Mesenchymal stem cell (in vitro differentiated cells and primary cell): ENCODE measurements around the gene VWA8.

Source experiments
- DNase-seq: peaks from one replicate; pipeline ENCODE4 v3.0.0-alpha.2; 2013
- H2AFZ ChIP-seq: one replicate; pipeline ENCODE4 v1.6.1; 2013; ENCODE audit warnings: low read depth, mild to moderate bottlenecking, control low read depth, inconsistent platforms, low read length, moderate library complexity
- H2AK5ac ChIP-seq: 2 replicates; pipeline ENCODE4 v1.6.1; 2013; ENCODE audit warnings: low read length, moderate library complexity, mild to moderate bottlenecking, inconsistent platforms; ENCODE audit not compliant: severe bottlenecking
- H2BK120ac ChIP-seq: one replicate; pipeline ENCODE4 v1.6.1; 2013; ENCODE audit warnings: low read depth, mild to moderate bottlenecking, inconsistent platforms, low read length, moderate library complexity
- H2BK12ac ChIP-seq, 2 experiments: one replicate each; pipeline ENCODE4 v1.6.1; 2013; ENCODE audit warnings: inconsistent platforms in 2 of 2, low read length in 2 of 2, mild to moderate bottlenecking in 2 of 2, moderate library complexity in 2 of 2, control low read depth in 1 of 2
- H2BK15ac ChIP-seq: one replicate; pipeline ENCODE4 v1.6.1; 2013; ENCODE audit warnings: mild to moderate bottlenecking, low read depth, inconsistent platforms; ENCODE audit not compliant: poor library complexity, severe bottlenecking
- H2BK5ac ChIP-seq: 2 replicates; pipeline ENCODE4 v1.6.1; 2013; ENCODE audit warnings: low read depth, mild to moderate bottlenecking, low read length, control low read depth, inconsistent platforms; ENCODE audit not compliant: poor library complexity, severe bottlenecking
- H3K14ac ChIP-seq, 2 experiments: one replicate each; pipeline ENCODE4 v1.6.1; 2013; ENCODE audit warnings: inconsistent platforms in 2 of 2, low read length in 2 of 2, control low read depth in 1 of 2, mild to moderate bottlenecking in 1 of 2, moderate library complexity in 1 of 2
- H3K18ac ChIP-seq, 2 experiments: one replicate each; pipeline ENCODE4 v1.6.1; 2013; ENCODE audit warnings: inconsistent platforms in 2 of 2, low read length in 2 of 2, control low read depth in 1 of 2, low read depth in 1 of 2, mild to moderate bottlenecking in 1 of 2
- H3K23ac ChIP-seq, 2 experiments: one replicate each; pipeline ENCODE4 v1.6.1; 2013; ENCODE audit warnings: inconsistent platforms in 2 of 2, low read length in 2 of 2, mild to moderate bottlenecking in 2 of 2, moderate library complexity in 2 of 2, control low read depth in 1 of 2
- H3K27ac ChIP-seq: 2 replicates; pipeline ENCODE4 v1.5.1; 2013; ENCODE audit warnings: mild to moderate bottlenecking, moderate library complexity, low read length, control low read depth, inconsistent platforms; ENCODE audit not compliant: poor library complexity, severe bottlenecking
- H3K27me3 ChIP-seq, 2 experiments: 2 replicates each; pipeline versions ENCODE4 v1.6.1 to v1.7.0; 2013; ENCODE audit warnings: low read length in 2 of 2, mild to moderate bottlenecking in 2 of 2, moderate library complexity in 2 of 2, control low read depth in 1 of 2, inconsistent platforms in 1 of 2; ENCODE audit not compliant: control insufficient read depth in 1 of 2, insufficient read depth in 1 of 2
- H3K36me3 ChIP-seq, 2 experiments: 2 replicates each; pipeline versions ENCODE4 v1.6.1 to v1.7.0; 2013; ENCODE audit warnings: low read length in 2 of 2, control low read depth in 1 of 2, inconsistent platforms in 1 of 2, low read depth in 1 of 2, mild to moderate bottlenecking in 1 of 2; ENCODE audit not compliant: insufficient read depth in 2 of 2, control insufficient read depth in 1 of 2
- H3K4ac ChIP-seq, 2 experiments: one replicate each; pipeline ENCODE4 v1.6.1; 2013; ENCODE audit warnings: inconsistent platforms in 2 of 2, low read length in 2 of 2, mild to moderate bottlenecking in 2 of 2, moderate library complexity in 2 of 2, control low read depth in 1 of 2, low read depth in 1 of 2
- H3K4me1 ChIP-seq: 2 replicates; pipeline ENCODE4 v1.6.1; 2013; ENCODE audit warnings: low read depth, low read length, control low read depth; ENCODE audit not compliant: control insufficient read depth, insufficient read depth
- H3K4me2 ChIP-seq: 2 replicates; pipeline ENCODE4 v1.6.1; 2013; ENCODE audit warnings: low read length, mild to moderate bottlenecking, inconsistent platforms; ENCODE audit not compliant: poor library complexity, severe bottlenecking
- H3K4me3 ChIP-seq, 2 experiments: 2 replicates each; pipeline versions ENCODE4 v1.5.1 to v1.7.0; 2013; ENCODE audit warnings: low read length in 2 of 2, mild to moderate bottlenecking in 2 of 2, control low read depth in 1 of 2, low read depth in 1 of 2; ENCODE audit not compliant: insufficient read depth in 1 of 2
- H3K79me1 ChIP-seq: replicated peaks from 2 replicates; pipeline ENCODE4 v1.6.1; 2013; ENCODE audit warnings: mild to moderate bottlenecking, control low read depth, low read length, inconsistent platforms; ENCODE audit not compliant: poor library complexity, severe bottlenecking
- H3K9ac ChIP-seq: 2 replicates; pipeline ENCODE4 v1.7.0; 2013; ENCODE audit warnings: mild to moderate bottlenecking, low read length, moderate library complexity
- H3K9me3 ChIP-seq: 2 replicates; pipeline ENCODE4 v1.7.0; 2013; ENCODE audit warnings: mild to moderate bottlenecking, low read length; ENCODE audit not compliant: control insufficient read depth
- H4K8ac ChIP-seq: one replicate; pipeline ENCODE4 v1.6.1; 2013; ENCODE audit warnings: inconsistent platforms, mild to moderate bottlenecking, low read length, moderate library complexity
- H4K91ac ChIP-seq: one replicate; pipeline ENCODE4 v1.6.1; 2013; ENCODE audit warnings: mild to moderate bottlenecking, low read length, inconsistent platforms
- WGBS: methylation state at CpG from one replicate; pipeline ENCODE4 v1.1.7; 2013; ENCODE audit warnings: mixed read lengths; 5-methylcytosine and 5-hydroxymethylcytosine counted together

The VWA8 gene

GRCh38 chr13:41582027-41582463 lies 378.9 kb downstream of the VWA8 start:
- Histone ChIP-seq H3K27me3 (no peaks in the 10 kb centered on the region), H3K4me3 (no peak overlapping the region), H2BK120ac (no peak overlapping the region), H3K18ac (no peak overlapping the region), H3K4ac (no peak overlapping the region), H3K9ac (peak overlapping the region; percentile 60), H3K14ac (no peak overlapping the region), H2AFZ (no peak overlapping the region), H4K8ac (no peak overlapping the region), H2BK5ac (no peak overlapping the region), H2AK5ac (no peak overlapping the region), H2BK15ac (no peak overlapping the region), H3K79me1 (no peaks in the 10 kb centered on the region), H3K9me3 (no peaks in the 10 kb centered on the region), H3K4me2 (no peak overlapping the region), H3K4me1 (no peaks in the 10 kb centered on the region), H3K27ac (no peak overlapping the region), H3K23ac (no peak overlapping the region), H2BK12ac (no peak overlapping the region), H3K36me3 (peaks cover 0 to 4% of the 10 kb centered on the region in 2 experiments), H4K91ac (no peak overlapping the region)
- WGBS, result 92% methylated on average over 6 of the region's 6 CpGs
- DNase-seq, result no peak

GRCh38 chr13:41580345-41580744 lies 380.6 kb downstream of the VWA8 start:
- Histone ChIP-seq H3K79me1 (no peaks in the 10 kb centered on the region), H4K8ac (no peak overlapping the region), H3K4me1 (peaks cover 1% of the 10 kb centered on the region), H3K9me3 (no peaks in the 10 kb centered on the region), H3K4me3 (no peak overlapping the region), H3K23ac (no peak overlapping the region), H2BK12ac (no peak overlapping the region), H2BK15ac (no peak overlapping the region), H3K9ac (no peak overlapping the region), H4K91ac (no peak overlapping the region), H3K36me3 (peaks cover 4 to 5% of the 10 kb centered on the region in 2 experiments), H3K4me2 (no peak overlapping the region), H2BK5ac (no peak overlapping the region), H3K4ac (no peak overlapping the region), H3K14ac (no peak overlapping the region), H3K18ac (no peak overlapping the region), H3K27ac (no peak overlapping the region), H2AFZ (no peak overlapping the region), H2BK120ac (no peak overlapping the region), H3K27me3 (no peaks in the 10 kb centered on the region), H2AK5ac (no peak overlapping the region)
- no peak for DNase-seq

- no peak overlapping the region for H3K4me3 ChIP-seq
- H3K9me3 ChIP-seq, result no peaks in the 10 kb centered on the region
- H2BK12ac ChIP-seq, result no peak overlapping the region
- no peaks in the 10 kb centered on the region for H3K27me3 ChIP-seq
- no peak overlapping the region for H3K27ac ChIP-seq
- 100% methylated on average over 4 of the region's 6 CpGs for WGBS
- H3K4me2 ChIP-seq, result no peak overlapping the region
- no peak overlapping the region for H3K23ac ChIP-seq
- no peak overlapping the region for H4K91ac ChIP-seq
- no peak overlapping the region for H2AK5ac ChIP-seq
- H3K18ac ChIP-seq, result no peak overlapping the region
- H2BK5ac ChIP-seq, result no peak overlapping the region
- no peak for DNase-seq
- no peak overlapping the region for H2BK120ac ChIP-seq
- no peak overlapping the region for H2AFZ ChIP-seq
- no peak overlapping the region for H3K9ac ChIP-seq
- H3K14ac ChIP-seq, result no peak overlapping the region
- no peak overlapping the region for H3K4ac ChIP-seq
- no peak overlapping the region for H4K8ac ChIP-seq
- H2BK15ac ChIP-seq, result no peak overlapping the region
- H3K4me1 ChIP-seq, result peaks cover 1% of the 10 kb centered on the region
- H3K79me1 ChIP-seq, result no peaks in the 10 kb centered on the region
- peaks cover 4 to 9% of the 10 kb centered on the region in 2 experiments for H3K36me3 ChIP-seq
These were observed 381.0 kb downstream of the VWA8 start for GRCh38 chr13:41579881-41580280.

- H2BK120ac ChIP-seq, result no peak overlapping the region
- no peak overlapping the region for H2BK15ac ChIP-seq
- DNase-seq, result no peak
- H3K27me3 ChIP-seq, result no peaks in the 10 kb centered on the region
- no peak overlapping the region for H3K27ac ChIP-seq
- H3K4ac ChIP-seq, result no peak overlapping the region
- peaks cover 1% of the 10 kb centered on the region for H3K4me1 ChIP-seq
- no peak overlapping the region for H3K4me3 ChIP-seq
- no peak overlapping the region for H4K8ac ChIP-seq
- WGBS, result 98% methylated on average over 5 of the region's 6 CpGs
- H3K23ac ChIP-seq, result no peak overlapping the region
- H2BK12ac ChIP-seq, result no peak overlapping the region
- no peak overlapping the region for H2BK5ac ChIP-seq
- H3K14ac ChIP-seq, result no peak overlapping the region
- H2AFZ ChIP-seq, result no peak overlapping the region
- H3K9ac ChIP-seq, result no peak overlapping the region
- no peak overlapping the region for H3K4me2 ChIP-seq
- H4K91ac ChIP-seq, result no peak overlapping the region
- no peaks in the 10 kb centered on the region for H3K9me3 ChIP-seq
- H3K79me1 ChIP-seq, result no peaks in the 10 kb centered on the region
- H3K18ac ChIP-seq, result no peak overlapping the region
- peaks cover 4 to 14% of the 10 kb centered on the region in 2 experiments for H3K36me3 ChIP-seq
- H2AK5ac ChIP-seq, result no peak overlapping the region
These were observed 381.7 kb downstream of the VWA8 start for GRCh38 chr13:41579168-41579567.
